Muscle layer of colon (tissue), 2 donors: Measurements from ENCODE around the gene SMPDL3A.

Experiments used
- H3K27ac ChIP-seq: one replicate; pipeline ENCODE4 v1.7.0; 2013; ENCODE audit warnings: low read depth, mild to moderate bottlenecking, low read length, moderate library complexity
- H3K27me3 ChIP-seq, 2 donors: one replicate each; pipeline ENCODE4 v1.7.0; 2013; ENCODE audit warnings: low read length in 2 of 2, mild to moderate bottlenecking in 2 of 2; ENCODE audit not compliant: insufficient read depth in 2 of 2, control insufficient read depth in 1 of 2
- H3K36me3 ChIP-seq: one replicate; pipeline ENCODE4 v1.7.0; 2013; ENCODE audit warnings: mild to moderate bottlenecking, low read length; ENCODE audit not compliant: insufficient read depth
- H3K4me1 ChIP-seq: one replicate; pipeline ENCODE4 v1.7.0; 2013; ENCODE audit warnings: mild to moderate bottlenecking, low read length; ENCODE audit not compliant: insufficient read depth
- H3K4me3 ChIP-seq, 2 donors: one replicate each; pipeline ENCODE4 v1.7.0; 2013; ENCODE audit warnings: low read length in 2 of 2, low read depth in 1 of 2, mild to moderate bottlenecking in 1 of 2, moderate library complexity in 1 of 2
- H3K9ac ChIP-seq: one replicate; pipeline ENCODE4 v1.7.0; 2013; ENCODE audit warnings: low read length
- H3K9me3 ChIP-seq: one replicate; pipeline ENCODE4 v1.7.0; 2013; ENCODE audit warnings: mild to moderate bottlenecking, low read length
- donor health status: abdominal sarcoma.
- donor health status: Adenocarcinoma of cecum.

SMPDL3A gene

GRCh38 chr6:122808121-122808885, 19.2 kb downstream of the SMPDL3A start:
- H3K4me1 ChIP-seq: no peaks in the 10 kb centered on the region
- no peaks in the 10 kb centered on the region for H3K9me3 ChIP-seq
- H3K4me3 ChIP-seq: no peak overlapping the region
- H3K9ac ChIP-seq: no peak overlapping the region
- no peaks in the 10 kb centered on the region for H3K36me3 ChIP-seq
- no peaks in the 10 kb centered on the region for H3K27me3 ChIP-seq
- H3K27ac ChIP-seq: no peak overlapping the region

- Histone ChIP-seq H3K27ac (no peak overlapping the region), H3K9ac (no peak overlapping the region), H3K36me3 (no peaks in the 10 kb centered on the region), H3K9me3 (no peaks in the 10 kb centered on the region), H3K27me3 (no peaks in the 10 kb centered on the region), H3K4me1 (no peaks in the 10 kb centered on the region), H3K4me3 (no peak overlapping the region)
Observed at GRCh38 chr6:122809001-122809400, 19.9 kb downstream of the SMPDL3A start.

- no peaks in the 10 kb centered on the region for H3K4me1 ChIP-seq
- no peaks in the 10 kb centered on the region for H3K9me3 ChIP-seq
- H3K9ac ChIP-seq: no peak overlapping the region
- H3K27me3 ChIP-seq: no peaks in the 10 kb centered on the region
- H3K4me3 ChIP-seq: no peak overlapping the region
- no peaks in the 10 kb centered on the region for H3K36me3 ChIP-seq
- no peak overlapping the region for H3K27ac ChIP-seq
Observed at GRCh38 chr6:122809691-122810090, 20.6 kb downstream of the SMPDL3A start.

- H3K27ac ChIP-seq: no peak overlapping the region
- H3K9me3 ChIP-seq: no peaks in the 10 kb centered on the region
- no peaks in the 10 kb centered on the region for H3K4me1 ChIP-seq
- H3K36me3 ChIP-seq: no peaks in the 10 kb centered on the region
- H3K4me3 ChIP-seq: no peak overlapping the region
- H3K27me3 ChIP-seq: no peaks in the 10 kb centered on the region
- H3K9ac ChIP-seq: no peak overlapping the region
Observed at GRCh38 chr6:122810189-122810588, 21.1 kb downstream of the SMPDL3A start.

GRCh38 chr6:122817358-122817757, 28.3 kb downstream of the SMPDL3A start:
- Histone ChIP-seq H3K27ac (no peak overlapping the region), H3K4me1 (no peaks in the 10 kb centered on the region), H3K27me3 (no peaks in the 10 kb centered on the region), H3K36me3 (no peaks in the 10 kb centered on the region), H3K9ac (no peak overlapping the region), H3K9me3 (no peaks in the 10 kb centered on the region), H3K4me3 (no peak overlapping the region)

- no peak overlapping the region for H3K27ac ChIP-seq
- no peaks in the 10 kb centered on the region for H3K9me3 ChIP-seq
- no peak overlapping the region for H3K9ac ChIP-seq
- no peaks in the 10 kb centered on the region for H3K36me3 ChIP-seq
- H3K27me3 ChIP-seq: no peaks in the 10 kb centered on the region
- no peak overlapping the region for H3K4me3 ChIP-seq
- H3K4me1 ChIP-seq: no peaks in the 10 kb centered on the region
Observed at GRCh38 chr6:122817766-122818165, 28.7 kb downstream of the SMPDL3A start.

- H3K9ac ChIP-seq: no peak overlapping the region
- H3K27me3 ChIP-seq: no peaks in the 10 kb centered on the region
- H3K36me3 ChIP-seq: no peaks in the 10 kb centered on the region
- no peaks in the 10 kb centered on the region for H3K4me1 ChIP-seq
- no peak overlapping the region for H3K27ac ChIP-seq
- no peak overlapping the region for H3K4me3 ChIP-seq
- H3K9me3 ChIP-seq: no peaks in the 10 kb centered on the region
Observed at GRCh38 chr6:122818866-122819265, 29.8 kb downstream of the SMPDL3A start.

- Histone ChIP-seq H3K9me3 (no peaks in the 10 kb centered on the region), H3K4me1 (no peaks in the 10 kb centered on the region), H3K9ac (no peak overlapping the region), H3K27me3 (no peaks in the 10 kb centered on the region), H3K36me3 (no peaks in the 10 kb centered on the region), H3K27ac (no peak overlapping the region), H3K4me3 (no peak overlapping the region)
Observed at GRCh38 chr6:122821095-122821494, 32.0 kb downstream of the SMPDL3A start.

- H3K27me3 ChIP-seq: no peaks in the 10 kb centered on the region
- no peaks in the 10 kb centered on the region for H3K4me1 ChIP-seq
- H3K4me3 ChIP-seq: no peak overlapping the region
- no peaks in the 10 kb centered on the region for H3K36me3 ChIP-seq
- H3K9ac ChIP-seq: no peak overlapping the region
- H3K27ac ChIP-seq: no peak overlapping the region
- no peaks in the 10 kb centered on the region for H3K9me3 ChIP-seq
Observed at GRCh38 chr6:122825163-122825562, 36.1 kb downstream of the SMPDL3A start.

GRCh38 chr6:122829456-122829855, 40.4 kb downstream of the SMPDL3A start:
- Histone ChIP-seq H3K4me3 (no peak overlapping the region), H3K27me3 (no peaks in the 10 kb centered on the region)

GRCh38 chr6:122831511-122831910, 42.5 kb downstream of the SMPDL3A start:
- Histone ChIP-seq H3K9me3 (no peaks in the 10 kb centered on the region), H3K27me3 (no peaks in the 10 kb centered on the region), H3K9ac (no peak overlapping the region), H3K27ac (no peak overlapping the region), H3K36me3 (no peaks in the 10 kb centered on the region), H3K4me3 (no peak overlapping the region), H3K4me1 (no peaks in the 10 kb centered on the region)

More at GRCh38 chr6:122829456-122829855, 40.4 kb downstream of the SMPDL3A start:
- Histone ChIP-seq H3K9ac (no peak overlapping the region), H3K27ac (no peak overlapping the region), H3K4me1 (no peaks in the 10 kb centered on the region), H3K9me3 (no peaks in the 10 kb centered on the region), H3K36me3 (no peaks in the 10 kb centered on the region)

GRCh38 chr6:122832459-122832858, 43.4 kb downstream of the SMPDL3A start:
- no peak overlapping the region for H3K27ac ChIP-seq
- H3K27me3 ChIP-seq: no peaks in the 10 kb centered on the region
- no peak overlapping the region for H3K9ac ChIP-seq
- no peak overlapping the region for H3K4me3 ChIP-seq
- no peaks in the 10 kb centered on the region for H3K36me3 ChIP-seq
- H3K9me3 ChIP-seq: no peaks in the 10 kb centered on the region
- H3K4me1 ChIP-seq: no peaks in the 10 kb centered on the region
